ENCODE results near the gene HOPX. TPM values are rescaled to one million over a fixed set of nuclear protein-coding genes. Genes with fewer than 3 reads are reported as not detected.

Gene HOPX
- polyA plus RNA-seq, result 511 and 644 TPM in 2 replicates

GRCh38 chr4:56681158-56681852 lies at the start of gene HOPX:
HOPX (minus strand) TSS chr4:56681296; CDS start chr4:56657816, 23,480 bp downstream.

Other genes with a start within 250 kb of the HOPX start
- 11.7 and 11.9 TPM in 2 replicates for gene PPAT, start 245.7 kb downstream of the HOPX start, polyA plus RNA-seq
- gene PAICS, start 245.0 kb downstream of the HOPX start, polyA plus RNA-seq, result 47.9 and 56.8 TPM in 2 replicates
- 117 and 156 TPM in 2 replicates for gene SRP72, start 213.7 kb downstream of the HOPX start, polyA plus RNA-seq
- 61.4 and 65.9 TPM in 2 replicates for gene ARL9, start 175.5 kb downstream of the HOPX start, polyA plus RNA-seq
- gene SPINK2, start 140.4 kb upstream of the HOPX start, polyA plus RNA-seq, result 3.0 and 9.4 TPM in 2 replicates
- 1.3 and 2.1 TPM in 2 replicates for gene REST, start 226.6 kb upstream of the HOPX start, polyA plus RNA-seq